Erythroblast (primary cell): ENCODE measurements around the gene NTRK2.

Experiments
- GATA1 ChIP-seq: IDR thresholded peaks from 2 replicates; pipeline ENCODE4 v1.6.1; 2011; ENCODE audit warnings: low read depth, mild to moderate bottlenecking, control low read depth, low read length, moderate library complexity
- POLR2A ChIP-seq: IDR thresholded peaks from 2 replicates; pipeline ENCODE4 v1.6.1; 2011; ENCODE audit warnings: mild to moderate bottlenecking, low read length

GRCh38 chr9:84759804-84760203 is 90.3 kb downstream of the NTRK2 start:
- TF ChIP-seq POLR2A (no peak), GATA1 (no peak)
